A549 treated with Mapracorat at 1 μM for 4 hours (cell line): ENCODE results near the gene PROP1. TPM values are rescaled to one million over a fixed set of nuclear protein-coding genes. Genes with fewer than 3 reads are reported as not detected.

Experiments
- total RNA-seq: library from RNA; stranded (reverse); fragments of 200-300 nt; extraction: Qiagen RNA extraction; gene quantifications from 5 replicates; pipeline ENCODE4 v1.2.3, GENCODE V29; 2022

Gene PROP1
- total RNA-seq = not detected in 5 replicates

DNA sequence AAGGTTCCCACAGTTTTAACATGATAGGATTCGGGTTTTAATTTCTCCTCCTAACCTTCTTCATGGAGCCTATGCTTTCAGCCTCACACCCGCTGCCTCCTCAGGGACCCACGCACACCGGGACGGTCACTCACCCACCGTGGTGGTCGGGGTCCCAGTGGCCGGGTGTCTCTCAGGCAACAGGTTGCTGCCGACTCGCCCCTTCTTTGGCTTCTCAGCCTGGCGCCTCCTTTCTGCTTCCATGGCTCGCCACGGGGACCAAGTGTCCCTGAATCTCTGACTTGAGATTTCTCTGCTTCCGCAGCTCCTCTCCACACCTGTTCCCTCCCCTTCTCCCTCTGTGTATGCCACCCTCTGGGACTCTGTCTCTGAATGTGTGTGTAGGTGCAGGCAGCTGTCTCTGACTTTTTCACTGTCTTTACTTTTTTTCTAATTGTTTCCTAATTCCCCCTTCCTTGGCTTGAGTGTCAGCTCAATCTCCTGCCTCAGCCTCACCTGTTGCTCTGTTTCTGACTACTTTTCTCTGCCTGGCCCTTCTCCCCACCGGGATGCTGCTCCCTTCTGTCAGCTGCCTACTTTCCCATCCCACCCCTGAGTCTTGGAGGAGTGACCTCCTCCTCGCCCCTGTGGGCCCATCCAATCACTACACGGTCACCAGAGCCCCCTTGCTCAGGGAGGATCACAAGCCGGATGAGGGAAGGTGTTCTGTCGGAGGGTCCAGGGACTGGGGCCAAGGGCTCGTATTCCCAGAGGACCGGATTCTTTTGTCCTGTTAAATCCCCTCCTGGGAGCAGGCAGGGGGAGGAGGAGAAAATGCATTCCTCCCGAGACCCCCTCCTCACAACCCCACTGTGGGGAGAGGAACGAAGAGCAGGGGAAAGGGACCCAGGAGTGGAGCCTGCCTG lies at the start of gene PROP1:
Gene PROP1 (minus strand): TSS at position 552 of the 905 bp plus-strand sequence. CDS start 309 bp downstream, at position 243.

Other genes starting within 250 kb of the PROP1 start
- not detected in 5 replicates for gene FAM153A, start 213.3 kb downstream of the PROP1 start, total RNA-seq
- 0.74 to 1.3 TPM (median 1.0 TPM) in 5 replicates for gene N4BP3, start 117.3 kb upstream of the PROP1 start, total RNA-seq
- gene RMND5B, start 134.8 kb upstream of the PROP1 start, total RNA-seq = 21.1 to 30.3 TPM (median 30.1 TPM) in 5 replicates
- 391 to 505 TPM (median 408 TPM) in 5 replicates for gene NHP2, start 157.6 kb upstream of the PROP1 start, total RNA-seq
- gene GMCL2, start 191.1 kb upstream of the PROP1 start, total RNA-seq = not detected in 5 replicates
- gene HNRNPAB, start 208.3 kb upstream of the PROP1 start, total RNA-seq = 305 to 335 TPM (median 317 TPM) in 5 replicates
- gene PHYKPL, start 236.6 kb upstream of the PROP1 start, total RNA-seq = 6.3 to 9.6 TPM (median 7.6 TPM) in 5 replicates